Transverse colon (tissue), 4 donors: Measurements from ENCODE around the gene ZNF423. TPM values are rescaled to one million over a fixed set of nuclear protein-coding genes. Genes with fewer than 3 reads are reported as not detected.

Experiments used
- DNase-seq: peaks from one replicate; pipeline ENCODE4 v3.0.0-alpha.2; 2019
- H3K27ac ChIP-seq, 4 donors: fragments of 200-600 bp; sonication (generic); 2 replicates each; pipeline ENCODE4 v1.5.1; 2016 to 2018; ENCODE audit warnings: inconsistent platforms in 4 of 4
- H3K27me3 ChIP-seq: fragments of 200-600 bp; sonication (generic); 2 replicates; pipeline ENCODE4 v1.5.1; 2017; ENCODE audit warnings: inconsistent platforms
- H3K36me3 ChIP-seq, 4 donors: fragments of 200-600 bp; sonication (generic); 2 replicates each; pipeline ENCODE4 v1.5.1; 2017 to 2019; ENCODE audit warnings: inconsistent platforms in 4 of 4
- H3K4me1 ChIP-seq, 4 donors: fragments of 200-600 bp; sonication (generic); 2 replicates each; pipeline ENCODE4 v1.5.1; 2017 to 2020; ENCODE audit warnings: inconsistent platforms in 4 of 4
- H3K4me3 ChIP-seq, 4 donors: fragments of 200-600 bp; sonication (generic); 1 replicate in 1 of 4; 2 replicates in 3 of 4; pipeline versions ENCODE4 v1.5.1 to v1.6.1; 2017 to 2019; ENCODE audit warnings: inconsistent platforms in 4 of 4
- H3K9me3 ChIP-seq, 2 donors: fragments of 200-600 bp; sonication (generic); 2 replicates each; pipeline ENCODE4 v1.5.1; 2017 to 2019; ENCODE audit warnings: inconsistent platforms in 2 of 2
- CTCF ChIP-seq, 5 experiments: fragments of 200-600 bp in 3 of 5; fragments of 450-650 bp in 2 of 5; sonication (generic) in 3 of 5; IDR thresholded peaks; 1 replicate in 2 of 5; 2 replicates in 3 of 5; pipeline ENCODE4 v1.5.1; 2016 to 2017; ENCODE audit warnings: antibody characterized with exemption in 5 of 5, inconsistent platforms in 3 of 5, mild to moderate bottlenecking in 2 of 5, moderate library complexity in 1 of 5
- EP300 ChIP-seq: sonication (generic); formaldehyde crosslinking; IDR thresholded peaks from one replicate; pipeline ENCODE4 v1.6.1; 2017; ENCODE audit warnings: antibody characterized with exemption, low read depth
- POLR2A ChIP-seq: fragments of 450-650 bp; IDR thresholded peaks from one replicate; pipeline ENCODE4 v1.6.1; 2016; ENCODE audit warnings: antibody characterized with exemption, mild to moderate bottlenecking, moderate library complexity
- POLR2AphosphoS5 ChIP-seq, 3 donors: sonication (generic); formaldehyde crosslinking; IDR thresholded peaks; one replicate each; pipeline ENCODE4 v1.6.1; 2016; ENCODE audit warnings: antibody characterized with exemption in 3 of 3
- WGBS, 2 donors: methylation state at CpG; one replicate each; pipeline ENCODE4 v1.1.5; 2018; ENCODE audit warnings: low coverage in 1 of 2; 5-methylcytosine and 5-hydroxymethylcytosine counted together
- in situ Hi-C, 4 donors: fragments of 200-750 bp; cut with MboI; loops; one replicate each; pipeline versions ENCODE4 v1.15.0 to v1.15.1; 2017; ENCODE audit warnings: low sequenced_read_pairs in 3 of 4, low pct_ligation_motif_present in 1 of 4, low pct_unique_long_range_greater_than_20kb in 1 of 4
- intact Hi-C: fragments of 100-400 bp; cut with DNase I; formaldehyde crosslinking; loops from one replicate; pipeline ENCODE4 v1.15.1; 2023; ENCODE audit warnings: low total_unique reads
- total RNA-seq, 4 donors: library from RNA; depleted of rRNA; stranded (reverse); fragments of >200 nt; gene quantifications; one replicate each; pipeline ENCODE4 v1.1.0, GENCODE V29; 2016

The ZNF423 gene
- total RNA-seq, 4 donors from 2014 or later, result 4.9 to 13.1 (median 7.2) TPM

- peak overlapping the region; percentile 52 to 74 (median 67) for H3K27ac ChIP-seq
- in situ Hi-C loops, result loop anchor here in 3 of 4 donors (25.0 kb wide), 1 partner anchor 489 kb away; no protein-coding TSS in a partner anchor
Measured at GRCh38 chr16:49900875-49901274, 45.0 kb upstream of the ZNF423 start.

GRCh38 chr16:49899991-49900695 is 44.2 kb upstream of the ZNF423 start:
- in situ Hi-C loops (loop anchor here in 3 of 4 donors (25.0 kb wide), 1 partner anchor 488 kb away; no protein-coding TSS in a partner anchor), intact Hi-C loops (no loop called here)
- Histone ChIP-seq H3K27ac (peak overlapping the region; percentile 52 to 74 (median 67)), H3K27me3 (no peaks in the 10 kb centered on the region), H3K36me3 (no peaks in the 10 kb centered on the region), H3K4me1 (peaks cover 12 to 19% (median 17%) of the 10 kb centered on the region in 4 donors), H3K4me3 (no peak overlapping the region), H3K9me3 (no peaks in the 10 kb centered on the region)
- WGBS, 2 donors, result 40 to 55% methylated on average over 1 to 8 of the region's 8 CpGs
- DNase-seq, result peak; percentile 65
- TF ChIP-seq CTCF (IDR thresholded peaks at IDR 0.05), result no peak
- peak in 1 of 3 donors; percentile 56 for TF ChIP-seq POLR2AphosphoS5 (IDR thresholded peaks at IDR 0.05)
- no peak for TF ChIP-seq EP300
- TF ChIP-seq POLR2A, result no peak

More at GRCh38 chr16:49900875-49901274, 45.0 kb upstream of the ZNF423 start:
- H3K9me3 ChIP-seq, result no peaks in the 10 kb centered on the region
- DNase-seq, result no peak
- intact Hi-C loops, result no loop called here
- H3K4me3 ChIP-seq, result no peak overlapping the region
- WGBS, 2 donors, result 60% methylated on average over 7 of the region's 7 CpGs; no CpG with 5 or more reads in 1 of the 2 donors
- no peak for TF ChIP-seq POLR2AphosphoS5 (IDR thresholded peaks at IDR 0.05)
- TF ChIP-seq EP300, result no peak
- TF ChIP-seq CTCF (IDR thresholded peaks at IDR 0.05), result no peak
- TF ChIP-seq POLR2A, result no peak
- peaks cover 12 to 19% (median 17%) of the 10 kb centered on the region in 4 donors for H3K4me1 ChIP-seq
- H3K36me3 ChIP-seq, result no peaks in the 10 kb centered on the region
- no peaks in the 10 kb centered on the region for H3K27me3 ChIP-seq

- H3K4me3 ChIP-seq, result no peak overlapping the region
- no peaks in the 10 kb centered on the region for H3K36me3 ChIP-seq
- H3K4me1 ChIP-seq, result peaks cover 12 to 18% (median 15%) of the 10 kb centered on the region in 4 donors
- H3K27me3 ChIP-seq, result no peaks in the 10 kb centered on the region
- peak; percentile 21 for DNase-seq
- in situ Hi-C loops (no loop called here), intact Hi-C loops (no loop called here)
- TF ChIP-seq EP300 (no peak), POLR2A (no peak), CTCF (IDR thresholded peaks at IDR 0.05) (no peak), POLR2AphosphoS5 (IDR thresholded peaks at IDR 0.05) (no peak)
- H3K9me3 ChIP-seq, result no peaks in the 10 kb centered on the region
- 74 to 100% methylated on average over 1 to 12 of the region's 12 CpGs for WGBS, 2 donors
- no peak overlapping the region for H3K27ac ChIP-seq
Measured at GRCh38 chr16:49896447-49896964, 40.6 kb upstream of the ZNF423 start.

GRCh38 chr16:49890876-49891275 is 35.0 kb upstream of the ZNF423 start:
- in situ Hi-C loops, result no loop called here
- TF ChIP-seq CTCF (IDR thresholded peaks at IDR 0.05) (peak; percentile 30 to 68 (median 44)), EP300 (no peak)
- Histone ChIP-seq H3K27me3 (no peaks in the 10 kb centered on the region), H3K9me3 (no peaks in the 10 kb centered on the region), H3K27ac (no peak overlapping the region), H3K36me3 (no peaks in the 10 kb centered on the region), H3K4me1 (no peaks in the 10 kb centered on the region), H3K4me3 (no peak overlapping the region)
- peak; percentile 72 for DNase-seq
- intact Hi-C loops, result no loop called here
- WGBS, 2 donors, result 37 to 49% methylated on average over 2 to 5 of the region's 5 CpGs
